Measurements from ENCODE around the gene JAM3. TPM values are rescaled to one million over a fixed set of nuclear protein-coding genes. Genes with fewer than 3 reads are reported as not detected.

Gene JAM3
- total RNA-seq, 1 experiment from 2014 or later: 32.9 TPM

DNA sequence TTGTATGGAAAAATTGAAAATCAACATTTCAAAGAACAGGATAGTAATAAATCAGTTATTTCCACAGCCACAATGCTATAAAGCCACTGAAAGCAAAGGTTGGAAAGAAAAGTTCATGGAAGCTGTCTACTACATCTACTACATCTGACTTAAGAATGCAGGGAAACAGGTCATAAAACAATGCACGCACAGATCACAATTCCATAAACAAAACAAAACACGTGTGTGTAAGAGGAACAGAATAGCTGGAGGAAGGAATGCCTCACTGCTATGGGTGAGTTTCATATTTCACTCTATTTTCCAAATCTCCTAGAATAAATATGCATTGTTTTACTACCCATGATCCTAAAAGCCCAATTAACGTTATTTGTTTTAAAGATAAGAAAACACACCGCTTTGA is 88.6 kb downstream of the JAM3 start:
- Mint-ChIP-seq H3K4me1 (no peaks in the 10 kb centered on the region), H3K9me3 (peaks cover 15% of the 10 kb centered on the region), H3K27ac (no peak overlapping the region), H3K36me3 (peaks cover 90% of the 10 kb centered on the region), H3K27me3 (ENCODE audit: low read depth) (peaks cover 2% of the 10 kb centered on the region; the same call in 1 of the 2 replicates), H3K4me3 (no peak overlapping the region)
- CTCF ChIA-PET: no interaction called here
- POLR2A ChIA-PET: no interaction called here
- DNase-seq (ENCODE audit: low spot score): no peak
- TF ChIP-seq SMAD4 (CRISPR knock-in tag; IDR thresholded peaks at IDR 0.05) (no peak), EMX1 (CRISPR knock-in tag; IDR thresholded peaks at IDR 0.05) (no peak), ARID4B (CRISPR knock-in tag; IDR thresholded peaks at IDR 0.05; ENCODE audit: borderline replicate concordance) (no peak), ZNF532 (CRISPR knock-in tag; IDR thresholded peaks at IDR 0.05; ENCODE audit: borderline replicate concordance) (no peak), ZNF317 (CRISPR knock-in tag; IDR thresholded peaks at IDR 0.05; ENCODE audit: borderline replicate concordance, low read depth) (no peak), FOXP4 (CRISPR knock-in tag; IDR thresholded peaks at IDR 0.05) (no peak), ZNF423 (CRISPR knock-in tag; IDR thresholded peaks at IDR 0.05) (no peak), MXD4 (CRISPR knock-in tag; IDR thresholded peaks at IDR 0.05; ENCODE audit: borderline replicate concordance) (no peak), STAT6 (CRISPR knock-in tag; conservative IDR thresholded peaks at IDR 0.05; ENCODE audit: low read depth) (no peak), GRHL2 (CRISPR knock-in tag; IDR thresholded peaks at IDR 0.05; ENCODE audit: insufficient replicate concordance, severe bottlenecking) (no peak), OVOL2 (CRISPR knock-in tag; IDR thresholded peaks at IDR 0.05; ENCODE audit: borderline replicate concordance) (no peak)
- TF ChIP-seq, protein P1, sequence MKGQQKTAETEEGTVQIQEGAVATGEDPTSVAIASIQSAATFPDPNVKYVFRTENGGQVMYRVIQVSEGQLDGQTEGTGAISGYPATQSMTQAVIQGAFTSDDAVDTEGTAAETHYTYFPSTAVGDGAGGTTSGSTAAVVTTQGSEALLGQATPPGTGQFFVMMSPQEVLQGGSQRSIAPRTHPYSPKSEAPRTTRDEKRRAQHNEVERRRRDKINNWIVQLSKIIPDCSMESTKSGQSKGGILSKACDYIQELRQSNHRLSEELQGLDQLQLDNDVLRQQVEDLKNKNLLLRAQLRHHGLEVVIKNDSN (CRISPR knock-in tag; IDR thresholded peaks at IDR 0.05): no peak
- ATAC-seq: no peak

Data from WTC11 (cell line).